Fibroblast of pulmonary artery (primary cell): ENCODE results near the gene TGM1.
A peak's percentile ranks its signal among the peaks of the same experiment; 100 is the strongest.
"Not testable (repeated sequence)": the region's sequence is repeated elsewhere in the genome, so short reads cannot be mapped to it uniquely, and the experiment has no call there.

Experiments used
- DNase-seq: peaks from one replicate; pipeline ENCODE4 v3.0.0-alpha.2; 2010; ENCODE audit warnings: low read depth
- H3K4me3 ChIP-seq: replicated peaks from 2 replicates; pipeline ENCODE4 v1.5.1; 2011; ENCODE audit warnings: low read depth, mild to moderate bottlenecking, control low read depth, low read length, moderate library complexity
- CTCF ChIP-seq: IDR thresholded peaks from 2 replicates; pipeline ENCODE4 v1.5.1; 2011; ENCODE audit warnings: mild to moderate bottlenecking, control low read depth, low read length, inconsistent platforms; ENCODE audit errors: missing control alignments

The TGM1 gene

DNA sequence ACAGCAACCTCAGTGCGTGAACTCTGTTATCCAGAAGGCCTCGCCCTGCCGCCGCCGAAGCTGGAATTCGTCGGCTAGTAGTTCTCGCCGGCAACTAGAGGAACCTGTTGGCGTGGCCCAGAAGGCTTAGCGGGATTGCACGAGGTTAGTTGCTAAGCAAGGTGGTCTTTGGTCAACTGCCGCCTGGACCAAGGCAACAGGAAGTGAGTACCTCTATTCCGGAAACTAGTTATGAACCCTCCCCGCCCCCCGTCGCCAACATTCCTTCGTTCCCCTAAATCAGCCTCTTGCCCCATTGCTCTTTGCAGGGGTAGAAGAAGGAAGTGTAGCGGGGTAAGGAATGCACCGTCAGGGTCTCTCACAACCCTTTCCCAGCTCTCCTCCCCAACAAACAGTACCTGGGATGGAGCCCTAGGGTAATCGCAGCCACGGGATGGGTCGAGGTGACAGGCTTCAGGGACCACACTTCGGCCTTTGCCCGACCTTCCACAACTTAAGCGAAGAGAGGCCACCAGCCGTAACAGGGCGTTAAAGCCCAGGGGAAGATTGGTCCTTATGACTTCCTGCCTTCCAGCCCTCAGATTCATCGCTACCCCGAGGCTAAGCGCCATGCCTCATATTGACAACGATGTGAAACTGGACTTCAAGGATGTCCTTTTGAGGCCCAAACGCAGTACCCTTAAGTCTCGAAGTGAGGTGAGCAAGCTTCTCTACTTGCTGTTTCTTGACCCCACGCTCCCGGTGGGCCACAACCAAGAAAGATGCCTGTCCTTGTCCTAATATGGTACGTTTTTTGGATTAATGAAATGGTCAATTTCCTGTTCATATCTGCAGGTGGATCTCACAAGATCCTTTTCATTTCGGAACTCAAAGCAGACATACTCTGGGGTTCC, 30.1 kb downstream of the TGM1 start, which contains the start of gene GMPR2:
Gene GMPR2 (plus strand): TSS at position 285 of the 893 bp plus-strand sequence. CDS start 325 bp downstream, at position 610.
- no peak for DNase-seq
- H3K4me3 ChIP-seq: peak within 1 kb of the TSS; percentile 93
- TF ChIP-seq CTCF: no peak

DNA sequence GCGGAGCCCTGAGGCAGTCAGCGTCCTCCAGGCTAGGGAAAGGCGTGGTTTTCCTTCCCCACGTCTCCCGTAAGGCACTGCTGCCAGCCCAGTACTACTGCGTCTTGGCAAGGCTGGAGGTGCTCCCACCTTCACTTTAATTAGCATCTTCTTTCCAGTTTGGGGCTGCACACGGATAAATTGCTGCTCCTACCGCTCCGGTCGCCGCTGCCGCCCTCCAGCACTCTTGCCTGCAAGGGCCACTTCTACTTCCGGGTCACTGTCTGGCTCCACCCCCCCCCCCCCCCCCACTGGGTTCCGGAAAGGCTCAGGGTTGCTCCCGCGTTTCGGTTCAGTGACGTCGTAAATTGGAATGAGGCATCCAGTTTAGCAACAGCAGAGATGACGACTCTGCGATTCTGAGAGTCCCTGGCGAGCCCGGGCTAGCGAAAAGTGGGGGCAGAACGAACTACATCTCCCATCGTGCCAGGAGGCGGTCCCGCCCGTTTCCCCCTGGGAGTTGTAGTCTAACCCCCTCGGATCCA, 30.8 kb downstream of the TGM1 start, which contains the start of gene NEDD8:
Gene NEDD8 (minus strand): TSS at position 247 of the 524 bp plus-strand sequence. CDS start 100 bp downstream, at position 147.
- TF ChIP-seq CTCF: no peak
- DNase-seq: peak; percentile 97
- H3K4me3 ChIP-seq: peak within 1 kb of the TSS; percentile 93

DNA sequence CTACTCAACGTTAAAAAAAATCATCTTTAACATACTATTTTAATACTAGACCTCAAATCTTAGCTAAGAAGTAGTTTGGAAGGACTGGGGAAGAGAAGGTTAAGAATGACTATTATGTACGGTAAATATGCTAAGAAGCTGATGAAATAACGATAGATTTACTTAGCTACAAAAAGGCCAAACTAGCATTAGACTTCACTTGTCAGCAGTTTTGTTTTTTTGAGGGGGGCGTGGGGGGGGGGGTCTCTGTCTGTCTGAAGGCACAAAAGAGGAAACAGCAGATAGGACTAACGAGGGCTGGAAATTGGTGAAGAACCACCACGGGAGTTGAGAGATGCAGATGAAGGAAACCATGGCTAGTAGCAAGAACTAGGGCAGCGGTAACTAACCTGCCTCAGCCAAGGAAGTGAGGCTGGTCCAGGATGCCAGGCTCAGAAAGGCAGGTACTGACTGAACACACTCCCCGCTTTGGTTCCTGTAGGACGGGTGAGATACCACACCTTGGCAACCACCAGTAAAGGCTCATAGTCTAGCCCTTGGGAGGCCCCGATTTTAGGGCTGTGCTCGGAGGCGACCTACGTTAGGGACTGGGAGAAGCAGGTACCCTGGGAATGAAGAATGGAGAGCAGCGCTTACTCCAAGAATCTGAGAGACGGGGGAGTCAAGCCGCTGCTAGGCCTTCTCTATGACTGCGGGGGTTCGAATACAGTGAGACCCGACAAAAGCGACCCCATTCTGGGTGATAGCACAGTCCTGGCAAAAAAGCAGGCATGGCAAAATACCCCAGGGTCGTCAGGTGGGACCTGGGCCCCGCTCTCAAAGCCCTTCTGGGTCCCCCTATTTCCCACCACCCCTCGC, 31.5 kb downstream of the TGM1 start:
- no peak for TF ChIP-seq CTCF
- no peak for DNase-seq
- peak overlapping the region; percentile 93 for H3K4me3 ChIP-seq

DNA sequence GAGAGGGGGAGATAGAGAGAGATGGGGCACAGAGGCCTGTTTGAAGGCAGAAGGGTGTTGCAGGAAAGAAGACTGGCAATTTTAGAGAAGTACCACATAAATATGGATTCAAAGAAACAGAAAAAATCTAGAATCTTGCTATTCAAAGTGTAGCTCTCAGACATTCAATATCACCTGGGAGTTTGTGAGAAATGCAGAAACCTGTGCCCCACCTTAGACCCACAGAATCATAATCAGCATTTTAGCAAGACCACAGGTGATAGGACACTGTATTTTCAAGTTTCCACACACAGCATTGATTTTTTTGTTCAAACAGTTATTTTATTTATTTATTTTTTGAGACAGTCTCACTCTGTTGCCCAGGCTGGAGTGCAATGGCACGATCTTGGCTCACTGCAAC, 34.1 kb downstream of the TGM1 start:
- no peak for DNase-seq
- TF ChIP-seq CTCF: no peak
- no peak overlapping the region for H3K4me3 ChIP-seq

- TF ChIP-seq CTCF: no peak
- DNase-seq: no peak
- no peak overlapping the region for H3K4me3 ChIP-seq
Observed at GRCh38 chr14:24226473-24226872, 36.5 kb downstream of the TGM1 start.

GRCh38 chr14:24224618-24225071, 38.3 kb downstream of the TGM1 start:
- H3K4me3 ChIP-seq: no peak overlapping the region
- no peak for TF ChIP-seq CTCF
- DNase-seq: peak; percentile 97

- H3K4me3 ChIP-seq, DNase-seq: not testable (repeated sequence)
Observed at GRCh38 chr14:24222987-24223386, 40.0 kb downstream of the TGM1 start.
